Adrenal gland (tissue), 12 donors: Measurements from ENCODE around the gene ARPC5. TPM values are rescaled to one million over a fixed set of nuclear protein-coding genes. Genes with fewer than 3 reads are reported as not detected.

Experiments used
- DNase-seq, 7 donors: peaks; one replicate each; pipeline ENCODE4 v3.0.0-alpha.2; 2019 to 2020
- H3K27ac ChIP-seq, 5 donors: fragments of 200-600 bp; sonication (generic) in 4 of 5; 1 replicate in 3 of 5; 2 replicates in 2 of 5; pipeline versions ENCODE4 v1.5.1 to v1.8.0; 2016 to 2020; ENCODE audit warnings: mild to moderate bottlenecking in 1 of 5
- H3K27me3 ChIP-seq: fragments of 200-600 bp; 2 replicates; pipeline ENCODE4 v1.8.0; 2021
- H3K36me3 ChIP-seq, 2 donors: fragments of 200-600 bp; replicated peaks in 1 of 2; 1 replicate in 1 of 2; 2 replicates in 1 of 2; pipeline versions ENCODE4 v1.5.1 to v1.8.0; 2018 to 2022
- H3K4me1 ChIP-seq, 2 donors: fragments of 200-600 bp; replicated peaks in 1 of 2; 1 replicate in 1 of 2; 2 replicates in 1 of 2; pipeline versions ENCODE4 v1.5.1 to v1.8.0; 2018 to 2021
- H3K4me3 ChIP-seq, 4 donors: fragments of 200-600 bp; sonication (generic) in 3 of 4; one replicate each; pipeline ENCODE4 v1.5.1; 2016 to 2018
- H3K9me3 ChIP-seq, 3 donors: fragments of 200-600 bp; sonication (generic) in 1 of 3; replicated peaks in 1 of 3; 1 replicate in 2 of 3; 2 replicates in 1 of 3; pipeline versions ENCODE4 v1.5.1 to v1.8.0; 2016 to 2021
- POLR2A ChIP-seq, 2 donors: fragments of 450-650 bp; IDR thresholded peaks; one replicate each; pipeline ENCODE4 v1.6.1; 2017; ENCODE audit warnings: antibody characterized with exemption in 2 of 2, mild to moderate bottlenecking in 2 of 2, moderate library complexity in 1 of 2
- WGBS, 4 donors: extraction: QIAGEN DNeasy Blood & Tissue Kit in 2 of 4; methylation state at CpG; one replicate each; pipeline versions ENCODE4 v1.1.5 to v1.1.7; 2013 to 2017; 5-methylcytosine and 5-hydroxymethylcytosine counted together
- intact Hi-C, 2 donors: fragments of 100-400 bp; cut with DNase I; formaldehyde crosslinking; loops; one replicate each; pipeline versions ENCODE4 v1.14.1 to v1.15.0; 2022 to 2023
- polyA plus RNA-seq, 3 donors: library from polyadenylated mRNA; stranded (reverse); fragments of 200-250 nt in 2 of 3; fragments of 350-450 nt in 1 of 3; fragmentation: Illumina TruSeq in 1 of 3; extraction: RNeasy Lipid Tissue Mini Kit (QIAGEN cat#74804) in 1 of 3; gene quantifications; one replicate each; pipeline ENCODE4 v1.2.3, GENCODE V29; 2013 to 2014
- total RNA-seq, 9 donors: library from RNA; depleted of rRNA in 4 of 9; stranded (reverse); fragments of >200 nt in 4 of 9; fragments of 120-200 nt in 1 of 9; fragmentation: NEBNext Ultra II Directional in 1 of 9; extraction: Animal tissue kit (Norgen Biotek cat#: 25700) in 1 of 9; gene quantifications; one replicate each; pipeline versions ENCODE4 v1.1.0 to v1.2.4, GENCODE V29; 2013 to 2023
- TF ChIP-seq, protein P1 (sequence below), 6 experiments: fragments of 450-650 bp in 4 of 6; fragments of 200-600 bp in 2 of 6; sonication (generic) in 1 of 6; IDR thresholded peaks; 1 replicate in 5 of 6; 2 replicates in 1 of 6; pipeline versions ENCODE4 v1.5.1 to v1.8.0; 2016 to 2021; ENCODE audit warnings: antibody characterized with exemption in 6 of 6, mild to moderate bottlenecking in 2 of 6, moderate library complexity in 1 of 6
- donor health status: healthy with polysubstance abuse.
- donor health status: Bipolar disorder and iron deficiency.
- donor health status: DM: yes; HTN: yes; CAD: no.
- donor health status: DM: no; HTN: no; CAD: no.
- donor health status: DM: no; HTN: no; CAD: no.
- donor health status: DM: yes; HTN: yes; CAD: no.

Gene ARPC5
- total and polyA plus RNA-seq, 12 donors = 48.1 to 133 (median 85.0) TPM

DNA sequence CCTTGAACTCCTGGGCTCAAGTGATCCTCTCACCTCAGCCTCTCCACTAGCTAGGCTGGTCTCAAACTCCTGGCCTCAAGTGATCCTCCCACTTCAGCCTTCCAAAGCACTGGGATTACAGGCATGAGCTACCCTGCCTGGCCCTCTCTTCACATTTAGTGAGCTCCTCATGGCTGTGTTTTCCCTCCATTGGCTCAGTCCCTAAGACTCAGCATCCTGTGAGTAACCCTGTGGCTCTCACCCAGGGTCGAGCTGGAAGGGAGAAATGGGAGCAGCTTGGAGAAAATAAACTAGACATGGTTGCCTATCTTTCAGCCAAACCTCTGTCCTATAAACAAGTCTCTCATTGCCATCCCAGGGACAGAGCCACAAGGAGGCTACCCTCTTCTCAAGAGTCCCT, 62.9 kb downstream of the ARPC5 start:
- DNase-seq = peak in 1 of 7 donors; percentile 13
- Histone ChIP-seq H3K27me3 (no peaks in the 10 kb centered on the region), H3K27ac (no peak overlapping the region), H3K9me3 (no peaks in the 10 kb centered on the region), H3K4me3 (no peak overlapping the region), H3K36me3 (no peaks in the 10 kb centered on the region), H3K4me1 (peaks cover 5 to 11% of the 10 kb centered on the region in 2 donors)
- no peak for TF ChIP-seq POLR2A (IDR thresholded peaks at IDR 0.05)
- TF ChIP-seq, protein P1, sequence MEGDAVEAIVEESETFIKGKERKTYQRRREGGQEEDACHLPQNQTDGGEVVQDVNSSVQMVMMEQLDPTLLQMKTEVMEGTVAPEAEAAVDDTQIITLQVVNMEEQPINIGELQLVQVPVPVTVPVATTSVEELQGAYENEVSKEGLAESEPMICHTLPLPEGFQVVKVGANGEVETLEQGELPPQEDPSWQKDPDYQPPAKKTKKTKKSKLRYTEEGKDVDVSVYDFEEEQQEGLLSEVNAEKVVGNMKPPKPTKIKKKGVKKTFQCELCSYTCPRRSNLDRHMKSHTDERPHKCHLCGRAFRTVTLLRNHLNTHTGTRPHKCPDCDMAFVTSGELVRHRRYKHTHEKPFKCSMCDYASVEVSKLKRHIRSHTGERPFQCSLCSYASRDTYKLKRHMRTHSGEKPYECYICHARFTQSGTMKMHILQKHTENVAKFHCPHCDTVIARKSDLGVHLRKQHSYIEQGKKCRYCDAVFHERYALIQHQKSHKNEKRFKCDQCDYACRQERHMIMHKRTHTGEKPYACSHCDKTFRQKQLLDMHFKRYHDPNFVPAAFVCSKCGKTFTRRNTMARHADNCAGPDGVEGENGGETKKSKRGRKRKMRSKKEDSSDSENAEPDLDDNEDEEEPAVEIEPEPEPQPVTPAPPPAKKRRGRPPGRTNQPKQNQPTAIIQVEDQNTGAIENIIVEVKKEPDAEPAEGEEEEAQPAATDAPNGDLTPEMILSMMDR (IDR thresholded peaks at IDR 0.05) = no peak
- 75 to 90% (median 83%) methylated on average over 1 of the region's 1 CpG for WGBS, 4 donors
- intact Hi-C loops = no loop called here

DNA sequence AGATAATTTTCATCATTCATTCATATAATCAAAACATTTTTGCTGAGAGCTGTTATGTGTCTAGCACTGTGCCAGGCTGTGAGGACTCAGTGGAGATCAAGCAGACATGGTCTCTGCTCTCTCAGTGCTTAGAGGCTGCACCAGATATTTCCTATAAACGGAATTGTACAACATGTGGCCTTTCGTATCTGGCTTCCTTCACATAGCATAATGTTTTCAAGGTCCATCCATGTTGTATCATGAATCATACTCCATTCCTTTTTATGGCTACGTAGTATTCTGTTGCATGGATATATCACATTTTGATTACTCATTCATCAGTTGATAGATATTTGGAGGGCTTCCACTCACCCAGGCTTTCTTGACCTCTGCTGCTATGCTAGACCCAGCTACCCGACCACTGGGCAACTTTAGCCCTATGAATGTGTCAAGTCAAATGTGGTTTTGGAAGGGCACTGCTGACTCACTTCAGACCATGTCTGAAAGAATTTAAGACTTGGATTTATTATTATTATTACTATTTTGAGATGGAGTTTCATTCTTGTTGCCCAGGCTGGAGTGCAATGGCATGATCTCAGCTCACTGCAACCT, 63.8 kb downstream of the ARPC5 start:
- intact Hi-C loops = no loop called here
- Histone ChIP-seq H3K27me3 (no peaks in the 10 kb centered on the region), H3K4me3 (no peak overlapping the region), H3K9me3 (no peaks in the 10 kb centered on the region), H3K36me3 (no peaks in the 10 kb centered on the region), H3K4me1 (peaks cover 5 to 15% of the 10 kb centered on the region in 2 donors), H3K27ac (no peak overlapping the region)
- TF ChIP-seq POLR2A (IDR thresholded peaks at IDR 0.05) = no peak
- TF ChIP-seq, protein P1 (IDR thresholded peaks at IDR 0.05) = no peak
- WGBS, 4 donors = 72 to 81% (median 77%) methylated on average over 4 of the region's 4 CpGs
- no peak for DNase-seq

Other genes with a start within 250 kb of the ARPC5 start
- gene NMNAT2, start 217.4 kb downstream of the ARPC5 start, total RNA-seq = 1 to 10 TPM in 6 of 9 donors, under 1 TPM in 3; 0.35 to 6.0 (median 1.8) TPM
- gene NMNAT2, start 217.4 kb downstream of the ARPC5 start, polyA plus RNA-seq = 1 to 10 TPM in 2 of 3 donors, under 1 TPM in 1; 0.51 to 6.1 (median 4.2) TPM
- gene SMG7, start 163.3 kb downstream of the ARPC5 start, total RNA-seq = 10 to 100 TPM; 21.1 to 54.4 (median 36.9) TPM
- gene SMG7, start 163.3 kb downstream of the ARPC5 start, polyA plus RNA-seq = 10 to 100 TPM; 15.4 to 49.9 (median 21.4) TPM
- gene NCF2, start 45.3 kb downstream of the ARPC5 start, total RNA-seq = 10 to 100 TPM in 6 of 9 donors, 1 to 10 TPM in 3; 2.3 to 22.7 (median 16.1) TPM
- 10 to 100 TPM in 1 of 3 donors, 1 to 10 TPM in 2; 4.9 to 13.6 (median 5.6) TPM for gene NCF2, start 45.3 kb downstream of the ARPC5 start, polyA plus RNA-seq
- not detected for gene APOBEC4, start 17.5 kb upstream of the ARPC5 start, total RNA-seq
- gene APOBEC4, start 17.5 kb upstream of the ARPC5 start, polyA plus RNA-seq = not detected
- gene RGL1, start 169.3 kb upstream of the ARPC5 start, total RNA-seq = 10 to 100 TPM; 29.6 to 76.9 (median 51.7) TPM
- 10 to 100 TPM; 15.5 to 28.1 (median 18.6) TPM for gene RGL1, start 169.3 kb upstream of the ARPC5 start, polyA plus RNA-seq